NCI-H2227 (cell line): ENCODE data around the gene SYNPO2L.
"Not testable (repeated sequence)": the region's sequence is repeated elsewhere in the genome, so short reads cannot be mapped to it uniquely, and the experiment has no call there.

Source experiments
- DNase-seq: peaks from one replicate; lab custom pipeline; 2025; ENCODE audit not compliant: unreplicated experiment; lab: John Stamatoyannopoulos, UW

Gene SYNPO2L

DNA sequence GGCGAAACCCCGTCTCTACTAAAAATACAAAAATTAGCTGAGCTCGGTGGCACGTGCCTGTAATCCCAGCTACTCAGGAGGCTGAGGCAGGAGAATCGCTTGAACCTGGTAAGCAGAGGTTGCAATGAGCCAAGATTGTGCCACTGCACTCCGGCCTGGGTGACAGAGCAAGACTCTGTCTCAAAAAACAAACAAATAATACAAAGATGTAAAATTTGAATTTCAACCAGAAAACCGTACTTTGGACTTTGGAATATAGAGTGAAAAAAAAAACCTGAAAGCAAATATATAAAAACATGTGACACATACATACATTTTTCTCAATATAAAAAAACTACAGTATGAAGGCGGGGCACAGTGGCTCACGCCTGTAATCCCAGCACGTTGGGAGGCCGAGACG lies 34.9 kb downstream of the SYNPO2L start:
- DNase-seq: not testable (repeated sequence)

DNA sequence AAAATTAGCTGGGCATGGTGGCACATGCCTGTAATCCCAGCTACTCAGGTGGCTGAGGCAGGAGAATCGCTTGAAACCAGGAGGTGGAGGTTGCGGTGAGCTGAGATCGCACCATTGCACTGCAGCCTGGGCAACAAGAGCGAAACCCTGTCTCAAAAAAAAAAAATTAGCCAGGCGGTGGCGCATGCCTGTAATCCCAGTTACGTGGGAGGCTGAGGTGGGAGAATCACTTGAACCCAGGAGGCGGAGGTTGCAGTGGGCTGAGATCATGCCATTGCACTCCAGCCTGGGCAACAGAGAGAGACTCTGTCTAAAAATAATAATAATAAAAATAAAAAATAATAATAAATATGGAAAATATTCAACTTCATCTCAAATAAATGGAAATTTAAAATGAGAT lies 38.7 kb downstream of the SYNPO2L start:
- not testable (repeated sequence) for DNase-seq

DNA sequence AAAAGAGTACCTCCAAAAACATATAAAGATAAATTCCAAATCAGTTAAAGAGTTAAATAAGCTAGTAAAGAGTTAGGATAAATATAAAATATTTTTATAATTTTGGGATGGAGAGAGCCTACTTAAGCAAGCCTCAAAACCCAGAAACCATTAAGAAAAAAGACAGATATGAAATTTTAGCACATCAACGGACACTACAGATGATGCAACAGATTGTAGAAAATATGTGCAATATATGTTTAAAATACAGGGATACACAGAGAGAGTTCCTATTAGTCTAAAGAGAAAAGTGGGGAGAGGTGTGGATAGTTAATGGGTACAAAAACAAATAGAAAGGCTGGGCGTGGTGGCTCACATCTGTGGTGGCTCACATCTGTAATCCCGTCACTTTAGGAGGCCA lies 41.1 kb downstream of the SYNPO2L start:
- DNase-seq: no peak

DNA sequence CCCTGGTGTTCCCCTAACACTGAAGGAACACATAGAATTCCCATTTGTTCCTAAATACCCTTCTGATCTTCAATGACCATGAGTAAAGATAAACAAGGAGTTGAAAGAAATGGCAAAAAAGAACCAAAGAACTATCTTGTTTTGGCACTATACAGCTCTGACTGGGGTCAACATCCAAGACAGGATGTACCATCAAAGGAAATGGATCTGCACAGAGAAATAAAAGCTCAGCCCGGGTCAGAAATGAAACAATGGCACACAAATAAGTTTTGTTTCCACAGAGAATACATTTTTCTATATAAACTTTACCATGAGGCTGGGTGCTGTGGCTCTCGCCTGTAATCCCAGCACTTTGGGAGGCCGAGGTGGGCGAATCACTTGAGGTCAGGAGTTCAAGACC lies 46.7 kb downstream of the SYNPO2L start:
- no peak for DNase-seq

DNA sequence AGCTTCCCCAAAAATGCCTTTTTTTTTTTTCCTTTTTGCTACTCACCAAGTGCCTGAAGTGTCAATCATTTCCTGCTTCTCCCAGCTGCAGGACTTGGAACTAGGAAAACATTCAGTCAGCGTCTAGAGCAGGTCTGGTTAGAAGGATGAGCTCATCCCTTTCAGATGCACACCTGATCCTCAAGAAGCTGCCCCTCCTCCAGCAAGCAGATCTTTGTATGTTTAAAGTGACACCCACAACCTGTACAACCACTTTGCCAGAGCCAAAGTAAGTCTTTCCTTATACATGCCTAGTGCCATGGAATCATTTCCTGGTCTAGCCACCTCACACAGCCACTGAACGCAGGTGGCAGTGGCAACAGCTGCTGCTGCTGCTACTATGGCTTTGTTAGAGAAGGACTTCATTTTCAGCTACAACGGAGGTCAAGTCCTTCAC lies 54.3 kb downstream of the SYNPO2L start:
- DNase-seq: peak; percentile 57

DNA sequence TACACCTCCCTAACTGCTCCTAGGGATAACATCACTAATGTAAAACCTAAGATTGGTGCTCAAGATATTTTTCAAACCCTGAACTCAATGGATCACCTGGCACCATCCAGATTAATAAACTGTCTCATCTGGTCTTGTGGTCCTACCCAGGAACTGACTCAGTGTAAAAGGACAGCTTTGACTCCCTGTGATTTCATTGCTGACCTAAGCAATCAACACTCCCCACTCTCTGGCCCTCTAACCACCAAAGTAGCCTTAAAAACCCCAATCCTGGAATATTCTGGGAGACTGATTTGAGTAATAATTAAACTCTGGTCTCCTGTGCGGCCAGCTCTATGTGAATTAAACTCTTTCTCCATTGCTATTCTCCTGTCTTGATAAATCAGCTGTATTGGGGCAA lies 58.5 kb downstream of the SYNPO2L start:
- DNase-seq: no peak
